Measurements from ENCODE around the gene B3GLCT. TPM values are rescaled to one million over a fixed set of nuclear protein-coding genes. Genes with fewer than 3 reads are reported as not detected.

The B3GLCT gene
- total RNA-seq, 1 donor from 2014 or later = 8.2 TPM

- Mint-ChIP-seq H3K4me1 (ENCODE audit: unreplicated experiment) (no peaks in the 10 kb centered on the region), H3K36me3 (ENCODE audit: unreplicated experiment) (peaks cover 2% of the 10 kb centered on the region), H3K27ac (ENCODE audit: unreplicated experiment) (no peak overlapping the region), H3K4me3 (ENCODE audit: unreplicated experiment) (no peak overlapping the region), H3K9me3 (ENCODE audit: unreplicated experiment) (peaks cover 5% of the 10 kb centered on the region), H3K27me3 (ENCODE audit: unreplicated experiment) (no peaks in the 10 kb centered on the region)
- DNase-seq (ENCODE audit: extremely low spot score, unreplicated experiment) = no peak
- TF ChIP-seq CTCF (IDR thresholded peaks at IDR 0.05) = no peak
Measured at GRCh38 chr13:31219909-31220598, 20.3 kb downstream of the B3GLCT start.

- peaks cover 2% of the 10 kb centered on the region for H3K36me3 Mint-ChIP-seq (ENCODE audit: unreplicated experiment)
- peaks cover 5% of the 10 kb centered on the region for H3K9me3 Mint-ChIP-seq (ENCODE audit: unreplicated experiment)
- DNase-seq (ENCODE audit: extremely low spot score, unreplicated experiment) = no peak
- H3K27ac Mint-ChIP-seq (ENCODE audit: unreplicated experiment) = no peak overlapping the region
- H3K4me3 Mint-ChIP-seq (ENCODE audit: unreplicated experiment) = no peak overlapping the region
- TF ChIP-seq CTCF (IDR thresholded peaks at IDR 0.05) = no peak
- no peaks in the 10 kb centered on the region for H3K4me1 Mint-ChIP-seq (ENCODE audit: unreplicated experiment)
- H3K27me3 Mint-ChIP-seq (ENCODE audit: unreplicated experiment) = no peaks in the 10 kb centered on the region
Measured at GRCh38 chr13:31221057-31221456, 21.3 kb downstream of the B3GLCT start.

GRCh38 chr13:31223215-31223614, 23.4 kb downstream of the B3GLCT start:
- Mint-ChIP-seq H3K4me3 (ENCODE audit: unreplicated experiment) (no peak overlapping the region), H3K4me1 (ENCODE audit: unreplicated experiment) (peaks cover 2% of the 10 kb centered on the region), H3K9me3 (ENCODE audit: unreplicated experiment) (no peaks in the 10 kb centered on the region), H3K27ac (ENCODE audit: unreplicated experiment) (no peak overlapping the region), H3K36me3 (ENCODE audit: unreplicated experiment) (no peaks in the 10 kb centered on the region), H3K27me3 (ENCODE audit: unreplicated experiment) (no peaks in the 10 kb centered on the region)
- DNase-seq (ENCODE audit: extremely low spot score, unreplicated experiment) = no peak
- no peak for TF ChIP-seq CTCF (IDR thresholded peaks at IDR 0.05)

- H3K9me3 Mint-ChIP-seq (ENCODE audit: unreplicated experiment) = no peaks in the 10 kb centered on the region
- H3K27ac Mint-ChIP-seq (ENCODE audit: unreplicated experiment) = no peak overlapping the region
Measured at GRCh38 chr13:31223640-31224039, 23.9 kb downstream of the B3GLCT start.

More at GRCh38 chr13:31223640-31224039, 23.9 kb downstream of the B3GLCT start:
- no peak overlapping the region for H3K4me3 Mint-ChIP-seq (ENCODE audit: unreplicated experiment)
- H3K27me3 Mint-ChIP-seq (ENCODE audit: unreplicated experiment) = no peaks in the 10 kb centered on the region
- H3K36me3 Mint-ChIP-seq (ENCODE audit: unreplicated experiment) = no peaks in the 10 kb centered on the region
- no peak for TF ChIP-seq CTCF (IDR thresholded peaks at IDR 0.05)
- H3K4me1 Mint-ChIP-seq (ENCODE audit: unreplicated experiment) = peaks cover 2% of the 10 kb centered on the region
- no peak for DNase-seq (ENCODE audit: extremely low spot score, unreplicated experiment)
